Activated CD4-positive, alpha-beta T cell treated with anti-CD3 and anti-CD28 coated beads for 4 hours (primary cell): ENCODE data around the gene PDXK.
A peak's percentile ranks its signal among the peaks of the same experiment; 100 is the strongest.

ENCODE experiments used
- DNase-seq, 2 donors: peaks; one replicate each; pipeline ENCODE4 v3.0.0-alpha.2; 2020

PDXK gene

GRCh38 chr21:43726686-43727518 is 8.0 kb downstream of the PDXK start:
- no peak for DNase-seq

- DNase-seq = no peak
Measured at GRCh38 chr21:43727519-43728153, 8.7 kb downstream of the PDXK start.

GRCh38 chr21:43728154-43728466 is 9.2 kb downstream of the PDXK start:
- DNase-seq = no peak

GRCh38 chr21:43728467-43729390 is 9.8 kb downstream of the PDXK start:
- peak; percentile 83 to 86 for DNase-seq

GRCh38 chr21:43731476-43731875 is 12.5 kb downstream of the PDXK start:
- no peak for DNase-seq

GRCh38 chr21:43731891-43732711 is 13.2 kb downstream of the PDXK start:
- no peak for DNase-seq

GRCh38 chr21:43733060-43733459 is 14.1 kb downstream of the PDXK start:
- no peak for DNase-seq

GRCh38 chr21:43733529-43734071 is 14.7 kb downstream of the PDXK start:
- peak in 1 of 2 donors; percentile 37 for DNase-seq

- DNase-seq = no peak
Measured at GRCh38 chr21:43734131-43734927, 15.4 kb downstream of the PDXK start.

- no peak for DNase-seq
Measured at GRCh38 chr21:43734928-43735229, 15.9 kb downstream of the PDXK start.

GRCh38 chr21:43735236-43736091 is 16.5 kb downstream of the PDXK start:
- DNase-seq = no peak

GRCh38 chr21:43736224-43736883 is 17.4 kb downstream of the PDXK start:
- DNase-seq = no peak

GRCh38 chr21:43737158-43737950 is 18.4 kb downstream of the PDXK start:
- no peak for DNase-seq

- no peak for DNase-seq
Measured at GRCh38 chr21:43739621-43740435, 20.9 kb downstream of the PDXK start.

GRCh38 chr21:43740497-43741156 is 21.7 kb downstream of the PDXK start:
- DNase-seq = no peak

- DNase-seq = no peak
Measured at GRCh38 chr21:43741423-43742096, 22.6 kb downstream of the PDXK start.

- DNase-seq = no peak
Measured at GRCh38 chr21:43743947-43744346, 25.0 kb downstream of the PDXK start.
